H1 (cell line): ENCODE data around the gene SIRT5. TPM values are rescaled to one million over a fixed set of nuclear protein-coding genes. Genes with fewer than 3 reads are reported as not detected.

Experiments
- CTCF ChIA-PET: fragments of 300-600 bp; sonication (Branson Sonifier 250); formaldehyde crosslinking; loops from one replicate; lab custom pipeline; 2021; ENCODE audit not compliant: partially characterized antibody; lab: Charles Lee
- POLR2A ChIA-PET: fragments of 300-600 bp; sonication (Branson Sonifier 250); formaldehyde crosslinking; loops from one replicate; lab custom pipeline; 2021; ENCODE audit warnings: inconsistent platforms; ENCODE audit not compliant: partially characterized antibody; lab: Charles Lee
- DNase-seq, 2 experiments: peaks; one replicate each; pipeline versions ENCODE4 v3.0.0 to v3.0.0-alpha.2; 2010 to 2022; ENCODE audit warnings: low spot score in 2 of 2, low read depth in 1 of 2, mixed read lengths in 1 of 2
- FAIRE-seq: peaks from 2 replicates; lab custom pipeline; 2011; peaks lifted over from hg19 to GRCh38; lab: Jason Lieb, UNC
- H2AFZ ChIP-seq: 2 replicates; pipeline ENCODE4 v1.8.1; 2012; ENCODE audit warnings: low read length, inconsistent platforms
- H2AK5ac ChIP-seq: 2 replicates; pipeline ENCODE4 v1.6.1; 2013; ENCODE audit warnings: low read depth, low read length
- H2BK120ac ChIP-seq: replicated peaks from 2 replicates; pipeline ENCODE3; 2013; ENCODE audit warnings: low read depth, low read length, inconsistent platforms
- H2BK12ac ChIP-seq: 2 replicates; pipeline ENCODE4 v1.6.1; 2013; ENCODE audit warnings: low read depth, low read length
- H2BK15ac ChIP-seq: 2 replicates; pipeline ENCODE4 v1.6.1; 2013; ENCODE audit warnings: low read length
- H2BK20ac ChIP-seq: 2 replicates; pipeline ENCODE4 v1.6.1; 2013; ENCODE audit warnings: low read length
- H2BK5ac ChIP-seq: 2 replicates; pipeline ENCODE4 v1.6.1; 2013; ENCODE audit warnings: low read depth, low read length
- H3K14ac ChIP-seq: 2 replicates; pipeline ENCODE4 v1.6.1; 2013; ENCODE audit warnings: inconsistent platforms; ENCODE audit not compliant: insufficient read length
- H3K18ac ChIP-seq: 2 replicates; pipeline ENCODE4 v1.6.1; 2013; ENCODE audit warnings: low read length; ENCODE audit errors: extremely low read depth
- H3K23ac ChIP-seq: 2 replicates; pipeline ENCODE4 v1.6.1; 2013; ENCODE audit warnings: inconsistent platforms; ENCODE audit not compliant: insufficient read length
- H3K23me2 ChIP-seq: 2 replicates; pipeline ENCODE4 v1.6.1; 2013; ENCODE audit warnings: low read depth, low read length
- H3K27ac ChIP-seq: 2 replicates; pipeline ENCODE4 v1.6.1; 2011; ENCODE audit warnings: low read depth, low read length, inconsistent platforms
- H3K27me3 ChIP-seq, 4 experiments: replicated peaks in 1 of 4; 1 replicate in 1 of 4; 2 replicates in 3 of 4; pipeline versions ENCODE4 v1.6.1 to v1.8.1; 2011 to 2013; ENCODE audit warnings: low read length in 3 of 4, mild to moderate bottlenecking in 3 of 4, inconsistent platforms in 2 of 4, mixed read lengths in 2 of 4, moderate library complexity in 1 of 4; ENCODE audit not compliant: control insufficient read depth in 3 of 4, insufficient read depth in 3 of 4; ENCODE audit errors: extremely low read depth in 1 of 4
- H3K36me3 ChIP-seq, 4 experiments: 2 replicates each; pipeline versions ENCODE4 v1.6.1 to v1.8.1; 2011 to 2013; ENCODE audit warnings: mild to moderate bottlenecking in 4 of 4, low read length in 3 of 4, moderate library complexity in 2 of 4, control low read depth in 1 of 4, inconsistent platforms in 1 of 4; ENCODE audit not compliant: insufficient read depth in 4 of 4, control insufficient read depth in 2 of 4
- H3K4ac ChIP-seq: replicated peaks from 2 replicates; pipeline ENCODE3; 2013; ENCODE audit warnings: low read length, low read depth, mixed read lengths, inconsistent platforms; ENCODE audit not compliant: insufficient read length
- H3K4me1 ChIP-seq, 4 experiments: replicated peaks in 1 of 4; 1 replicate in 1 of 4; 2 replicates in 3 of 4; pipeline versions ENCODE4 v1.6.1 to v1.8.1; 2011 to 2013; ENCODE audit warnings: low read length in 3 of 4, inconsistent platforms in 2 of 4, mixed read lengths in 1 of 4; ENCODE audit not compliant: insufficient read depth in 4 of 4, control insufficient read depth in 3 of 4
- H3K4me2 ChIP-seq, 2 experiments: 2 replicates each; pipeline versions ENCODE4 v1.6.1 to v1.8.1; 2011 to 2013; ENCODE audit warnings: low read depth in 2 of 2, low read length in 2 of 2, control low read depth in 1 of 2, inconsistent platforms in 1 of 2, mild to moderate bottlenecking in 1 of 2; ENCODE audit not compliant: insufficient read depth in 1 of 2
- H3K4me3 ChIP-seq, 4 experiments: fragments of 200-600, 300-600 bp in 1 of 4; sonication (generic), shearing (Covaris generic), sonication (Bioruptor Twin) in 1 of 4; 2 replicates each; pipeline versions ENCODE4 v1.5.1 to v1.8.1; 2011 to 2016; ENCODE audit warnings: low read length in 4 of 4, low read depth in 3 of 4, control low read depth in 2 of 4, inconsistent platforms in 2 of 4, mild to moderate bottlenecking in 2 of 4, mixed read lengths in 1 of 4, moderate library complexity in 1 of 4; ENCODE audit not compliant: insufficient read depth in 2 of 4; ENCODE audit errors: extremely low read depth in 1 of 4
- H3K56ac ChIP-seq: replicated peaks from 2 replicates; pipeline ENCODE3; 2013; ENCODE audit warnings: low read depth, mild to moderate bottlenecking, mixed read lengths, low read length, inconsistent platforms; ENCODE audit not compliant: insufficient read length
- H3K79me1 ChIP-seq: 2 replicates; pipeline ENCODE4 v1.6.1; 2013; ENCODE audit warnings: low read depth, low read length, control low read depth
- H3K79me2 ChIP-seq, 2 experiments: 2 replicates each; pipeline versions ENCODE4 v1.6.1 to v1.8.1; 2012 to 2013; ENCODE audit warnings: low read length in 2 of 2, mild to moderate bottlenecking in 2 of 2, inconsistent platforms in 1 of 2; ENCODE audit not compliant: insufficient read depth in 2 of 2, control insufficient read depth in 1 of 2
- H3K9ac ChIP-seq, 4 experiments: replicated peaks in 1 of 4; 1 replicate in 1 of 4; 2 replicates in 3 of 4; pipeline versions ENCODE4 v1.6.1 to v1.8.1; 2011 to 2013; ENCODE audit warnings: low read depth in 3 of 4, low read length in 3 of 4, control low read depth in 2 of 4, mild to moderate bottlenecking in 2 of 4, moderate library complexity in 2 of 4, inconsistent platforms in 1 of 4; ENCODE audit errors: extremely low read depth in 1 of 4
- H3K9me3 ChIP-seq, 2 experiments: 2 replicates each; pipeline versions ENCODE4 v1.6.1 to v1.8.1; 2012 to 2013; ENCODE audit warnings: mild to moderate bottlenecking in 2 of 2, moderate library complexity in 2 of 2, control low read depth in 1 of 2, inconsistent platforms in 1 of 2, low read depth in 1 of 2, low read length in 1 of 2, mixed read lengths in 1 of 2; ENCODE audit not compliant: insufficient read depth in 2 of 2
- H4K20me1 ChIP-seq, 2 experiments: replicated peaks in 1 of 2; 2 replicates each; pipeline versions ENCODE3 to v1.8.1; 2011 to 2013; ENCODE audit warnings: inconsistent platforms in 2 of 2, low read length in 2 of 2, mild to moderate bottlenecking in 1 of 2; ENCODE audit not compliant: insufficient read depth in 2 of 2, control insufficient read depth in 1 of 2
- H4K5ac ChIP-seq: 2 replicates; pipeline ENCODE4 v1.6.1; 2013; ENCODE audit warnings: low read length, low read depth, mixed read lengths, inconsistent platforms; ENCODE audit not compliant: insufficient read length
- H4K8ac ChIP-seq: 2 replicates; pipeline ENCODE4 v1.8.0; 2013; ENCODE audit warnings: mild to moderate bottlenecking, moderate library complexity, low read length, inconsistent platforms; ENCODE audit not compliant: insufficient read depth; ENCODE audit errors: extremely low read depth
- H4K91ac ChIP-seq: replicated peaks from 2 replicates; pipeline ENCODE3; 2013; ENCODE audit warnings: low read length, mixed read lengths, inconsistent platforms; ENCODE audit not compliant: insufficient read length
- BACH1 ChIP-seq: IDR thresholded peaks from 2 replicates; pipeline ENCODE4 v1.6.1; 2012; ENCODE audit warnings: low read length, improper control_type of control experiment
- WGBS, 2 experiments: shearing (Covaris generic) in 1 of 2; methylation state at CpG; one replicate each; pipeline versions ENCODE4 v1.1.6 to v1.1.7; 2013 to 2015; ENCODE audit warnings: low lambda C conversion rate in 2 of 2, mixed read lengths in 2 of 2, inconsistent platforms in 1 of 2, low coverage in 1 of 2, missing lambda C conversion rate in 1 of 2; ENCODE audit not compliant: insufficient replicate concordance in 2 of 2, insufficient coverage in 1 of 2, insufficient read length in 1 of 2; ENCODE audit errors: extremely low coverage in 1 of 2, missing lambda C conversion rate in 1 of 2; 5-methylcytosine and 5-hydroxymethylcytosine counted together
- polyA plus RNA-seq, 7 experiments: library from polyadenylated mRNA; depleted of rRNA in 3 of 7; stranded (reverse) in 5 of 7; unstranded in 2 of 7; fragments of >200 nt in 5 of 7; fragments of 200-250 nt in 2 of 7; gene quantifications; 1 replicate in 5 of 7; 2 replicates in 1 of 7; 4 replicates in 1 of 7; pipeline versions ENCODE4 v1.2.1 to v1.2.3, GENCODE V29; 2011 to 2013; ENCODE audit warnings: missing spikeins in 2 of 7, mixed read lengths in 2 of 7
- total RNA-seq: library from RNA; stranded (reverse); fragmentation: NEBNext Ultra II Directional; extraction: Animal tissue kit (Norgen Biotek cat#: 25700); gene quantifications from 2 replicates; pipeline ENCODE4 v1.2.1, GENCODE V29; 2021

Gene SIRT5
- total and polyA plus RNA-seq, 2 of the 8 experiments (the other 6 are each of a cell fraction or from before 2014, with no cell fraction given), result 7.4 to 14.7 TPM

DNA sequence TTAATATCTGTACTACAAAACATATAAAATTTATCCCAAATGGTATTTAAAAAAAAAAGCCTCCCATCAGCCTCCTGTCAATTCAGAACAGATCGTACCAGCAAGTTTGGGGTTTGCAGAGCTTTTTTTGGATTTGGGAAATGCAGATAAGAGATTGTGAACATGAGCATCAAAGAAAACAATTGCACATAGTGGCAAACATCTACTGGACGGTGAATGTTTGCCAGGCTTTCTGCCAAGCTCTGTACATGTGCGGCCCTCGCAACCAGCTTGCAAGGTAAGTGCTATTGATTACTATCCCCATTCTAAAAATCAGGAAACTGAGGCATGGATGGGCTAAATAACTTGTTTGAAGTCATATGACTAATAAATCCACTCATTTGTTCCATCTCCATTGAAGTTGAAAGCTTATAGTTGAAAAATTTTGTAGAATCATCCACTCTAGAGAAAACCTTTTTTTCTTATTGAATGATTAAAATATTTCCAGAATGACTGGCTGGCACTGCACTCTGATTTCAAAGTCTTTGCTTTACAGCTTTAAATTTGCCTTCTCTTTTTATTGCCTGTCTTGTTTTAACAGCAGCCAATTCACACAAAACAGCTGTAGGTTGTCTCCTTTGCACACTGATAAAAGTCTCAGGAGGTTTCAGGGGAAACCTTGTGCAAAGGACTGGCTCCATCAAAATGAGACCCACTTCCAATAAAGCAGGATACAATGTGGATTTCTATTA lies 37.4 kb upstream of the SIRT5 start:
- H3K4ac ChIP-seq, result no peak overlapping the region
- no peak overlapping the region for H2BK15ac ChIP-seq
- CTCF ChIA-PET, result interaction anchor here (0.9 to 2.4 kb wide), 10 partner anchors 21 to 1541 kb away, joined by 3 to 9 read pairs (median 4); partner anchors contain the start of gene NOL7
- no peak overlapping the region for H2BK12ac ChIP-seq
- H3K79me1 ChIP-seq, result no peaks in the 10 kb centered on the region
- POLR2A ChIA-PET, result no interaction called here
- TF ChIP-seq BACH1, result no peak
- TF ChIP-seq, all 59 proteins: peak for 0
- no peak overlapping the region for H3K14ac ChIP-seq
- no peak overlapping the region for H3K23ac ChIP-seq
- H4K5ac ChIP-seq, result no peak overlapping the region
- H3K4me1 ChIP-seq, result peaks cover 5 to 12% (median 10%) of the 10 kb centered on the region in 4 experiments
- no peaks in the 10 kb centered on the region for H3K27me3 ChIP-seq
- H3K9ac ChIP-seq, result no peak overlapping the region
- no peak overlapping the region for H3K56ac ChIP-seq
- H2BK5ac ChIP-seq, result no peak overlapping the region
- H2AK5ac ChIP-seq, result no peak overlapping the region
- FAIRE-seq (no peak), DNase-seq (no peak)
- H3K36me3 ChIP-seq, result no peaks in the 10 kb centered on the region
- no peak overlapping the region for H2BK20ac ChIP-seq
- H3K18ac ChIP-seq, result no peak overlapping the region
- no peak overlapping the region for H4K91ac ChIP-seq
- no peak overlapping the region for H2BK120ac ChIP-seq
- no peaks in the 10 kb centered on the region for H3K79me2 ChIP-seq
- no peak overlapping the region for H4K8ac ChIP-seq
- H3K27ac ChIP-seq, result no peak overlapping the region
- H3K23me2 ChIP-seq, result no peaks in the 10 kb centered on the region
- no peaks in the 10 kb centered on the region for H4K20me1 ChIP-seq
- 89% methylated on average over 4 of the region's 4 CpGs; no CpG with 5 or more reads in 1 of the 2 experiments for WGBS, 2 experiments
- H3K4me3 ChIP-seq, result no peak overlapping the region
- H2AFZ ChIP-seq, result no peak overlapping the region
- no peak overlapping the region for H3K4me2 ChIP-seq
- 0 out of 4 replicates have a peak, but pooled peaks cover 0 to 3% of the 10 kb centered on the region in 2 experiments for H3K9me3 ChIP-seq
